H9 (cell line): ENCODE measurements around the gene CHST14. TPM values are rescaled to one million over a fixed set of nuclear protein-coding genes. Genes with fewer than 3 reads are reported as not detected.

Experiments
- DNase-seq: peaks from one replicate; pipeline ENCODE4 v3.0.0-alpha.2; 2017
- H2AFZ ChIP-seq: one replicate; pipeline ENCODE4 v1.6.1; 2013; ENCODE audit warnings: mild to moderate bottlenecking, low read length, control low read depth, moderate library complexity
- H2AK5ac ChIP-seq: 2 replicates; pipeline ENCODE4 v1.6.1; 2013; ENCODE audit warnings: low read length, control low read depth, mixed read lengths; ENCODE audit not compliant: insufficient read length
- H2BK120ac ChIP-seq: one replicate; pipeline ENCODE4 v1.6.1; 2013; ENCODE audit warnings: low read depth, mild to moderate bottlenecking, low read length, control low read depth, inconsistent platforms; ENCODE audit not compliant: poor library complexity, severe bottlenecking
- H2BK12ac ChIP-seq: 2 replicates; pipeline ENCODE4 v1.6.1; 2013; ENCODE audit warnings: low read length, control low read depth, mixed read lengths, low read depth; ENCODE audit not compliant: insufficient read length
- H2BK15ac ChIP-seq: 2 replicates; pipeline ENCODE4 v1.6.1; 2013; ENCODE audit warnings: low read depth, low read length, control low read depth
- H2BK20ac ChIP-seq: one replicate; pipeline ENCODE4 v1.6.1; 2013; ENCODE audit warnings: low read depth, mild to moderate bottlenecking, low read length, control low read depth, inconsistent platforms; ENCODE audit not compliant: poor library complexity, severe bottlenecking
- H2BK5ac ChIP-seq: 2 replicates; pipeline ENCODE4 v1.6.1; 2013; ENCODE audit warnings: low read length, control low read depth, mixed read lengths; ENCODE audit not compliant: insufficient read length
- H3K14ac ChIP-seq: 2 replicates; pipeline ENCODE4 v1.6.1; 2013; ENCODE audit warnings: low read length, control low read depth; ENCODE audit not compliant: insufficient read depth
- H3K18ac ChIP-seq: 2 replicates; pipeline ENCODE4 v1.6.1; 2013; ENCODE audit warnings: low read depth, mild to moderate bottlenecking, mixed read lengths, low read length, control low read depth; ENCODE audit not compliant: insufficient read length
- H3K23ac ChIP-seq: 2 replicates; pipeline ENCODE4 v1.6.1; 2013; ENCODE audit warnings: low read length, control low read depth, mixed read lengths, low read depth; ENCODE audit not compliant: insufficient read length
- H3K23me2 ChIP-seq: 2 replicates; pipeline ENCODE4 v1.6.1; 2013; ENCODE audit warnings: low read depth, mild to moderate bottlenecking, mixed read lengths, low read length, control low read depth; ENCODE audit not compliant: insufficient read length, poor library complexity, severe bottlenecking
- H3K27ac ChIP-seq: 2 replicates; pipeline ENCODE4 v1.5.1; 2013; ENCODE audit warnings: low read length, control low read depth, mixed read lengths, low read depth; ENCODE audit not compliant: insufficient read length
- H3K27me3 ChIP-seq: 2 replicates; pipeline ENCODE4 v1.6.1; 2013; ENCODE audit warnings: low read length, control low read depth, inconsistent platforms; ENCODE audit not compliant: insufficient read depth
- H3K4ac ChIP-seq: 2 replicates; pipeline ENCODE4 v1.6.1; 2013; ENCODE audit warnings: low read depth, mild to moderate bottlenecking, control low read depth, inconsistent platforms, low read length, moderate library complexity
- H3K4me1 ChIP-seq: 2 replicates; pipeline ENCODE4 v1.6.1; 2013; ENCODE audit warnings: low read length, control low read depth, inconsistent platforms; ENCODE audit not compliant: insufficient read depth
- H3K4me2 ChIP-seq: 2 replicates; pipeline ENCODE4 v1.6.1; 2013; ENCODE audit warnings: low read length, control low read depth, mixed read lengths; ENCODE audit not compliant: insufficient read length, insufficient read depth
- H3K56ac ChIP-seq: 2 replicates; pipeline ENCODE4 v1.6.1; 2013; ENCODE audit warnings: low read depth, mild to moderate bottlenecking, mixed read lengths, low read length, control low read depth; ENCODE audit not compliant: insufficient read length
- H3K79me1 ChIP-seq: 2 replicates; pipeline ENCODE4 v1.6.1; 2013; ENCODE audit warnings: low read depth, mild to moderate bottlenecking, moderate library complexity, low read length, control low read depth, inconsistent platforms; ENCODE audit not compliant: insufficient read depth, poor library complexity, severe bottlenecking
- H3K79me2 ChIP-seq: 2 replicates; pipeline ENCODE4 v1.6.1; 2013; ENCODE audit warnings: low read length, control low read depth, inconsistent platforms; ENCODE audit not compliant: insufficient read depth
- H3K9ac ChIP-seq: 2 replicates; pipeline ENCODE4 v1.6.1; 2013; ENCODE audit warnings: low read length, control low read depth, mixed read lengths; ENCODE audit not compliant: insufficient read length; ENCODE audit errors: extremely low read depth
- H3K9me3 ChIP-seq: one replicate; pipeline ENCODE4 v1.6.1; 2013; ENCODE audit warnings: low read depth, low read length, inconsistent platforms; ENCODE audit not compliant: control insufficient read depth
- H3T11ph ChIP-seq: one replicate; pipeline ENCODE4 v1.6.1; 2013; ENCODE audit warnings: mild to moderate bottlenecking, low read length, control low read depth, inconsistent platforms
- H4K20me1 ChIP-seq: one replicate; pipeline ENCODE4 v1.6.1; 2013; ENCODE audit not compliant: control insufficient read depth, insufficient read length, insufficient read depth
- H4K5ac ChIP-seq: 2 replicates; pipeline ENCODE4 v1.6.1; 2013; ENCODE audit warnings: low read depth, mild to moderate bottlenecking, mixed read lengths, low read length, control low read depth; ENCODE audit not compliant: insufficient read length
- H4K8ac ChIP-seq: replicated peaks from 2 replicates; pipeline ENCODE4 v1.6.1; 2013; ENCODE audit warnings: low read length, control low read depth, mixed read lengths, low read depth; ENCODE audit not compliant: insufficient read length
- H4K91ac ChIP-seq: 2 replicates; pipeline ENCODE4 v1.6.1; 2013; ENCODE audit warnings: low read depth, mild to moderate bottlenecking, moderate library complexity, mixed read lengths, low read length, control low read depth; ENCODE audit not compliant: insufficient read length
- H3K27ac Mint-ChIP-seq, 3 experiments: 2 replicates in 2 of 3; 3 replicates in 1 of 3; pipeline ENCODE4 v1.8.0; 2020 to 2021; ENCODE audit warnings: mixed read lengths in 3 of 3, mild to moderate bottlenecking in 1 of 3, moderate library complexity in 1 of 3
- H3K27me3 Mint-ChIP-seq: 2 replicates; pipeline ENCODE4 v1.8.0; 2021; ENCODE audit warnings: low read depth, mild to moderate bottlenecking, moderate library complexity, mixed read lengths
- H3K36me3 Mint-ChIP-seq, 3 experiments: 2 replicates in 2 of 3; 3 replicates in 1 of 3; pipeline ENCODE4 v1.8.0; 2020 to 2021; ENCODE audit warnings: low read depth in 3 of 3, mixed read lengths in 3 of 3; ENCODE audit not compliant: insufficient read depth in 1 of 3
- H3K4me1 Mint-ChIP-seq, 2 experiments: 2 replicates each; pipeline ENCODE4 v1.8.0; 2020; ENCODE audit warnings: mixed read lengths in 2 of 2
- H3K4me3 Mint-ChIP-seq, 2 experiments: 2 replicates in 1 of 2; 3 replicates in 1 of 2; pipeline ENCODE4 v1.8.0; 2020 to 2021; ENCODE audit warnings: mild to moderate bottlenecking in 2 of 2, mixed read lengths in 2 of 2, moderate library complexity in 1 of 2
- H3K9me3 Mint-ChIP-seq, 2 experiments: 2 replicates in 1 of 2; 3 replicates in 1 of 2; pipeline ENCODE4 v1.8.0; 2020; ENCODE audit warnings: mild to moderate bottlenecking in 2 of 2, mixed read lengths in 2 of 2, moderate library complexity in 1 of 2
- CTCF ChIP-seq: fragments of 200-600 bp; sonication (generic); conservative IDR thresholded peaks from 3 replicates; pipeline ENCODE4 v1.8.0; 2021; ENCODE audit warnings: antibody characterized with exemption, mild to moderate bottlenecking
- WGBS: extraction: QIAGEN DNeasy Blood & Tissue Kit; methylation state at CpG from one replicate; pipeline ENCODE4 v1.1.7; 2013; ENCODE audit warnings: missing lambda C conversion rate, low lambda C conversion rate, mixed read lengths; ENCODE audit not compliant: insufficient read length; ENCODE audit errors: extremely low coverage; 5-methylcytosine and 5-hydroxymethylcytosine counted together
- total RNA-seq: library from RNA; stranded (reverse); gene quantifications from 2 replicates; pipeline ENCODE4 v1.2.1, GENCODE V29; 2021

The CHST14 gene
- total RNA-seq, 1 experiment from 2014 or later, result 25.7 TPM

- peaks cover 21% of the 10 kb centered on the region for H3K27me3 Mint-ChIP-seq
- H2BK120ac ChIP-seq, result no peak overlapping the region
- H3K9ac ChIP-seq, result no peak overlapping the region
- H3K4me2 ChIP-seq, result no peak overlapping the region
- H3K79me1 ChIP-seq, result no peaks in the 10 kb centered on the region
- H3K23ac ChIP-seq, result no peak overlapping the region
- no peak overlapping the region for H2AK5ac ChIP-seq
- H2BK20ac ChIP-seq, result no peak overlapping the region
- H3K4me3 Mint-ChIP-seq, result no peak overlapping the region
- no peak overlapping the region for H3T11ph ChIP-seq
- H3K9me3 Mint-ChIP-seq, result no peaks in the 10 kb centered on the region; a peak in 1 of 5 replicates
- no peak overlapping the region for H3K27ac ChIP-seq
- H3K4ac ChIP-seq, result no peak overlapping the region
- H4K8ac ChIP-seq, result no peak overlapping the region
- no peaks in the 10 kb centered on the region for H3K23me2 ChIP-seq
- no peaks in the 10 kb centered on the region for H3K4me1 ChIP-seq
- H2BK12ac ChIP-seq, result no peak overlapping the region
- H3K27ac Mint-ChIP-seq, result no peak overlapping the region
- no peak overlapping the region for H3K14ac ChIP-seq
- no peak overlapping the region for H4K5ac ChIP-seq
- H4K20me1 ChIP-seq, result no peaks in the 10 kb centered on the region
- H3K27me3 ChIP-seq, result no peaks in the 10 kb centered on the region
- H3K4me1 Mint-ChIP-seq, result no peaks in the 10 kb centered on the region; a peak in 1 of 4 replicates
- no peak overlapping the region for H3K18ac ChIP-seq
- no CpG with 5 or more reads among the region's 4 CpGs for WGBS
- no peak overlapping the region for H2AFZ ChIP-seq
- no peak for TF ChIP-seq CTCF
- no peak overlapping the region for H2BK15ac ChIP-seq
- H4K91ac ChIP-seq, result no peak overlapping the region
- H3K79me2 ChIP-seq, result no peaks in the 10 kb centered on the region
- DNase-seq, result no peak
- H3K36me3 Mint-ChIP-seq, result no peaks in the 10 kb centered on the region
- H3K56ac ChIP-seq, result no peak overlapping the region
- no peak overlapping the region for H2BK5ac ChIP-seq
- no peaks in the 10 kb centered on the region for H3K9me3 ChIP-seq
These were observed 29.1 kb downstream of the CHST14 start for GRCh38 chr15:40499931-40500330.
